HepG2 (cell line): ENCODE results near the gene COASY. TPM values are rescaled to one million over a fixed set of nuclear protein-coding genes. Genes with fewer than 3 reads are reported as not detected.

ENCODE experiments used
- ATAC-seq: fragments of 200-7000 bp; cut with Tn5 transposase; 3 replicates; pipeline ENCODE4 v1.9.1; 2020; ENCODE audit warnings: mild to moderate bottlenecking, moderate library complexity
- BruUV-seq: library from RNA; stranded (reverse); fragments of 400-500 nt; replicated peaks from 2 replicates; lab custom pipeline; 2021; lab: Mats Ljungman, UMichigan
- CTCF ChIA-PET: fragments of 300-600 bp; formaldehyde crosslinking; extraction: SDS; loops from one replicate; lab custom pipeline; 2021; ENCODE audit warnings: low total read pairs, inconsistent platforms, low intra/inter-chr PET ratio; lab: Yijun Ruan, JAX
- POLR2A ChIA-PET: fragments of 350-600 bp; sonication (Branson Sonifier 250); formaldehyde crosslinking; loops from one replicate; lab custom pipeline; 2020; ENCODE audit warnings: antibody characterized with exemption, inconsistent platforms; lab: Yijun Ruan, JAX
- DNase-seq: peaks from one replicate; pipeline ENCODE4 v3.0.0-alpha.2; 2015; ENCODE audit warnings: low spot score
- FAIRE-seq: peaks from 3 replicates; lab custom pipeline; 2011; peaks lifted over from hg19 to GRCh38; lab: Jason Lieb, UNC
- H2AFZ ChIP-seq: one replicate; pipeline ENCODE4 v1.6.1; 2011; ENCODE audit warnings: low read length, inconsistent platforms
- H3K27ac ChIP-seq: fragments of 300-600 bp; 3 replicates; pipeline ENCODE4 v1.8.0; 2011; ENCODE audit warnings: mixed run types, mild to moderate bottlenecking, mixed read lengths, low read length, inconsistent platforms; ENCODE audit not compliant: insufficient read depth; ENCODE audit errors: extremely low read length
- H3K27me3 ChIP-seq, 2 experiments: fragments of 200-600 bp in 1 of 2; 2 replicates in 1 of 2; 3 replicates in 1 of 2; pipeline versions ENCODE4 v1.6.0 to v1.8.0; 2011; ENCODE audit warnings: low read length in 2 of 2, mild to moderate bottlenecking in 2 of 2, moderate library complexity in 2 of 2, inconsistent platforms in 1 of 2; ENCODE audit not compliant: insufficient read depth in 2 of 2, control insufficient read depth in 1 of 2
- H3K36me3 ChIP-seq, 2 experiments: fragments of 200-600 bp in 1 of 2; replicated peaks in 1 of 2; 2 replicates in 1 of 2; 3 replicates in 1 of 2; pipeline versions ENCODE4 v1.5.1 to v1.8.0; 2011; ENCODE audit warnings: low read length in 2 of 2, inconsistent platforms in 1 of 2; ENCODE audit not compliant: insufficient read depth in 2 of 2, control insufficient read depth in 1 of 2
- H3K4me1 ChIP-seq: 2 replicates; pipeline ENCODE4 v1.5.1; 2012; ENCODE audit warnings: low read length, inconsistent platforms; ENCODE audit not compliant: insufficient read depth
- H3K4me2 ChIP-seq: 2 replicates; pipeline ENCODE4 v1.6.0; 2011; ENCODE audit warnings: low read depth, low read length, inconsistent platforms
- H3K4me3 ChIP-seq, 3 experiments: fragments of 200-600 bp in 1 of 3; sonication (generic), shearing (Covaris generic) in 1 of 3; replicated peaks in 1 of 3; 2 replicates each; pipeline ENCODE4 v1.5.1; 2011 to 2016; ENCODE audit warnings: low read length in 3 of 3, inconsistent platforms in 2 of 3, low read depth in 2 of 3, mild to moderate bottlenecking in 2 of 3, control low read depth in 1 of 3, mixed read lengths in 1 of 3; ENCODE audit not compliant: insufficient read depth in 1 of 3
- H3K79me2 ChIP-seq: one replicate; pipeline ENCODE4 v1.6.1; 2011; ENCODE audit warnings: low read length, inconsistent platforms; ENCODE audit not compliant: insufficient read depth
- H3K9ac ChIP-seq: 2 replicates; pipeline ENCODE4 v1.6.0; 2011; ENCODE audit warnings: mild to moderate bottlenecking, low read depth, low read length, inconsistent platforms; ENCODE audit not compliant: insufficient read depth
- H3K9me3 ChIP-seq: 2 replicates; pipeline ENCODE4 v1.5.1; 2012; ENCODE audit warnings: mild to moderate bottlenecking, low read length
- H4K20me1 ChIP-seq: 2 replicates; pipeline ENCODE4 v1.6.0; 2011; ENCODE audit warnings: inconsistent platforms, mild to moderate bottlenecking, low read length, moderate library complexity; ENCODE audit not compliant: insufficient read depth
- FOXA1 ChIP-seq, 2 experiments: fragments of 450-650 bp in 1 of 2; sonication (generic) in 1 of 2; formaldehyde crosslinking in 1 of 2; IDR thresholded peaks; 2 replicates each; pipeline versions ENCODE4 v1.4.0 to v1.6.1; 2016 to 2020; ENCODE audit warnings: missing genetic modification reagents in 1 of 2
- MIER3 ChIP-seq: IDR thresholded peaks from 2 replicates; pipeline ENCODE4 v1.6.1; 2016; ENCODE audit warnings: missing compliant biosample characterization, borderline replicate concordance
- MIXL1 ChIP-seq: IDR thresholded peaks from 2 replicates; pipeline ENCODE4 v1.6.1; 2016
- SALL1 ChIP-seq: sonication (generic); formaldehyde crosslinking; IDR thresholded peaks from 2 replicates; pipeline ENCODE4 v1.8.0; 2022; ENCODE audit warnings: mild to moderate bottlenecking, missing genetic modification reagents
- SKIL ChIP-seq: sonication (generic); formaldehyde crosslinking; IDR thresholded peaks from 2 replicates; pipeline ENCODE4 v1.8.0; 2022; ENCODE audit warnings: missing genetic modification reagents, mild to moderate bottlenecking, moderate library complexity, borderline replicate concordance
- TEAD2 ChIP-seq: sonication (generic); formaldehyde crosslinking; IDR thresholded peaks from 2 replicates; pipeline ENCODE4 v1.9.0; 2021; ENCODE audit warnings: missing genetic modification reagents
- THYN1 ChIP-seq: sonication (generic); formaldehyde crosslinking; IDR thresholded peaks from 2 replicates; pipeline ENCODE4 v1.8.1; 2023; ENCODE audit warnings: low read depth, mild to moderate bottlenecking, moderate library complexity, missing genetic modification reagents, borderline replicate concordance
- ZMYM3 ChIP-seq: sonication (generic); formaldehyde crosslinking; IDR thresholded peaks from 2 replicates; pipeline ENCODE4 v1.5.1; 2020; ENCODE audit warnings: mild to moderate bottlenecking, missing genetic modification reagents
- ZNF281 ChIP-seq: sonication (generic); formaldehyde crosslinking; IDR thresholded peaks from 2 replicates; pipeline ENCODE4 v1.4.0; 2020; ENCODE audit warnings: missing genetic modification reagents, borderline replicate concordance
- ZNF296 ChIP-seq: sonication (generic); formaldehyde crosslinking; conservative IDR thresholded peaks from 2 replicates; pipeline ENCODE4 v1.5.0; 2020; ENCODE audit warnings: mild to moderate bottlenecking, missing genetic modification reagents
- ZNF709 ChIP-seq: sonication (generic); formaldehyde crosslinking; IDR thresholded peaks from 2 replicates; pipeline ENCODE4 v1.5.0; 2020; ENCODE audit warnings: mild to moderate bottlenecking, missing genetic modification reagents
- ZNF768 ChIP-seq: sonication (generic); formaldehyde crosslinking; IDR thresholded peaks from 2 replicates; pipeline ENCODE4 v1.4.0; 2020; ENCODE audit warnings: missing genetic modification reagents
- ZNF770 ChIP-seq: sonication (generic); formaldehyde crosslinking; IDR thresholded peaks from 2 replicates; pipeline ENCODE4 v1.5.0; 2020; ENCODE audit warnings: mild to moderate bottlenecking, missing genetic modification reagents
- WGBS: methylation state at CpG from one replicate; pipeline ENCODE4 v1.1.6; 2017; ENCODE audit warnings: low lambda C conversion rate; 5-methylcytosine and 5-hydroxymethylcytosine counted together
- in situ Hi-C: cut with HindIII; loops from 2 replicates; pipeline ENCODE4 v1.10.0; 2017; ENCODE audit warnings: low pct_unique_long_range_greater_than_20kb; ENCODE audit not compliant: extremely low pct_ligation_motif_present
- intact Hi-C: fragments of 100-400 bp; cut with micrococcal nuclease; formaldehyde crosslinking; loops from one replicate; pipeline ENCODE4 v1.10.0; 2022; ENCODE audit not compliant: unreplicated experiment
- polyA plus RNA-seq, 8 experiments: library from polyadenylated mRNA; depleted of rRNA in 3 of 8; stranded (reverse) in 7 of 8; unstranded in 1 of 8; fragments of >200 nt; fragmentation: Illumina TruSeq in 4 of 8; extraction: Trizol in 4 of 8; gene quantifications; 2 replicates each; pipeline versions ENCODE4 v1.2.1 to v1.2.3, GENCODE V29; 2011 to 2016; ENCODE audit warnings: low read depth in 4 of 8, missing spikeins in 1 of 8, mixed read lengths in 1 of 8; ENCODE audit not compliant: insufficient read depth in 1 of 8
- total RNA-seq, 5 experiments: library from RNA; depleted of rRNA; stranded (reverse); fragments of >200 nt; fragmentation: Illumina TruSeq; extraction: Trizol; gene quantifications; 2 replicates each; pipeline ENCODE4 v1.2.3, GENCODE V29; 2016; ENCODE audit warnings: low read depth in 1 of 5

The COASY gene
- total and polyA plus RNA-seq, 2 of the 13 experiments (the other 11 are each of a cell fraction or from before 2014, with no cell fraction given) = 90.7 to 125 TPM

GRCh38 chr17:42527932-42528331 lies 34.0 kb upstream of the COASY start:
- no TSS peak for BruUV-seq
- H3K79me2 ChIP-seq = no peaks in the 10 kb centered on the region
- no peak overlapping the region for H3K9ac ChIP-seq
- H4K20me1 ChIP-seq = no peaks in the 10 kb centered on the region
- ChIA-PET POLR2A (interaction anchor here (0.6 to 1.5 kb wide), 5 partner anchors 8 to 105 kb away, joined by 3 to 12 read pairs (median 3); partner anchors contain the start of gene NAGLU), CTCF (interaction anchor here (1.2 to 4.0 kb wide), 5 partner anchors 10 to 206 kb away, joined by 3 to 37 read pairs (median 12); no protein-coding TSS in a partner anchor)
- ATAC-seq (no peak), FAIRE-seq (no peak), DNase-seq (peak; percentile 58)
- H3K9me3 ChIP-seq = no peaks in the 10 kb centered on the region
- 48% methylated on average over 6 of the region's 6 CpGs for WGBS
- H3K4me2 ChIP-seq = peak overlapping the region; percentile 62; the same call in 1 of the 2 replicates
- H2AFZ ChIP-seq = no peak overlapping the region
- H3K27ac ChIP-seq = no peak overlapping the region
- in situ Hi-C loops (no loop called here), intact Hi-C loops (loop anchor here (1.0 kb wide), 2 partner anchors 11 to 205 kb away; no protein-coding TSS in a partner anchor)
- H3K27me3 ChIP-seq = no peaks in the 10 kb centered on the region
- peaks cover 87% of the 10 kb centered on the region for H3K4me1 ChIP-seq
- no peaks in the 10 kb centered on the region for H3K36me3 ChIP-seq
- no peak overlapping the region for H3K4me3 ChIP-seq
- TF ChIP-seq ZNF709 (CRISPR knock-in tag) (0 out of 2 replicates have a peak, but pooled peaks have one; percentile 44), FOXA1 (IDR thresholded peaks at IDR 0.05) (no peak), FOXA1 (CRISPR knock-in tag; IDR thresholded peaks at IDR 0.05) (peak; percentile 69), ZMYM3 (peak; percentile 97), ZNF768 (peak; percentile 28; the same call in 1 of the 2 replicates), TEAD2 (CRISPR knock-in tag) (no peak), ZNF296 (no peak), MIER3 (CRISPR knock-in tag) (peak; percentile 53; the same call in 1 of the 2 replicates), ZNF770 (CRISPR knock-in tag) (peak; percentile 99), SKIL (CRISPR knock-in tag) (0 out of 2 replicates have a peak, but pooled peaks have one; percentile 22), SALL1 (CRISPR knock-in tag) (peak; percentile 31; the same call in 1 of the 2 replicates), MIXL1 (0 out of 2 replicates have a peak, but pooled peaks have one; percentile 42), THYN1 (CRISPR knock-in tag) (no peak), ZNF281 (CRISPR knock-in tag) (0 out of 2 replicates have a peak, but pooled peaks have one; percentile 2)
